Measurements from ENCODE around the gene SIL1.
"Not testable (repeated sequence)": the region's sequence is repeated elsewhere in the genome, so short reads cannot be mapped to it uniquely, and the experiment has no call there.

The SIL1 gene

GRCh38 chr5:139205124-139205523 lies 7.0 kb upstream of the SIL1 start:
- TF ChIP-seq, protein P1, sequence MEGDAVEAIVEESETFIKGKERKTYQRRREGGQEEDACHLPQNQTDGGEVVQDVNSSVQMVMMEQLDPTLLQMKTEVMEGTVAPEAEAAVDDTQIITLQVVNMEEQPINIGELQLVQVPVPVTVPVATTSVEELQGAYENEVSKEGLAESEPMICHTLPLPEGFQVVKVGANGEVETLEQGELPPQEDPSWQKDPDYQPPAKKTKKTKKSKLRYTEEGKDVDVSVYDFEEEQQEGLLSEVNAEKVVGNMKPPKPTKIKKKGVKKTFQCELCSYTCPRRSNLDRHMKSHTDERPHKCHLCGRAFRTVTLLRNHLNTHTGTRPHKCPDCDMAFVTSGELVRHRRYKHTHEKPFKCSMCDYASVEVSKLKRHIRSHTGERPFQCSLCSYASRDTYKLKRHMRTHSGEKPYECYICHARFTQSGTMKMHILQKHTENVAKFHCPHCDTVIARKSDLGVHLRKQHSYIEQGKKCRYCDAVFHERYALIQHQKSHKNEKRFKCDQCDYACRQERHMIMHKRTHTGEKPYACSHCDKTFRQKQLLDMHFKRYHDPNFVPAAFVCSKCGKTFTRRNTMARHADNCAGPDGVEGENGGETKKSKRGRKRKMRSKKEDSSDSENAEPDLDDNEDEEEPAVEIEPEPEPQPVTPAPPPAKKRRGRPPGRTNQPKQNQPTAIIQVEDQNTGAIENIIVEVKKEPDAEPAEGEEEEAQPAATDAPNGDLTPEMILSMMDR (IDR thresholded peaks at IDR 0.05; ENCODE audit: borderline replicate concordance, control extremely low read depth, extremely low read depth, insufficient read depth, missing control alignments) = no peak
- in situ Hi-C loops (cut with MboI; ENCODE audit: low sequenced_read_pairs, unreplicated experiment) = no loop called here
- DNase-seq (ENCODE audit: low spot score) = no peak

DNA sequence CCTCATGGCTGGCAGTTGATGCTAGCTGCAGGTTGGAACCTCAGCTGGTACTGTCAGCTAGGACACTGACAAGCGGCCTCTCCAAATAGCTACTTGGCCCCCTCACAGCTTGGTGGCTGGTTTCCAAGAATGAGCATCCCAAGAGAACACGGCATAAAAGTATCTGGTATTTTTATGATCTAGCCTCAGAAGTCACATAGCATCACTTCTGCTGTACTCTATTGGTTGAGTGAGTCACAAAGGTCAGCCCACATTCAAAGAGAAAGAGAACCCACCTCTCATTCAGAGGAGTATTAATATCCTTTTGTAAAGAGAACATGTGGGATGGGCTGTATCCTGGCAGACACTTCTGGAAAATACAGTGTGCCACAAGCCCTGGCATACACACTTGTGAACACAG lies 6.0 kb upstream of the SIL1 start:
- no peak for DNase-seq (ENCODE audit: low spot score)
- TF ChIP-seq, protein P1 (IDR thresholded peaks at IDR 0.05; ENCODE audit: borderline replicate concordance, control extremely low read depth, extremely low read depth, insufficient read depth, missing control alignments) = no peak
- in situ Hi-C loops (cut with MboI; ENCODE audit: low sequenced_read_pairs, unreplicated experiment) = no loop called here

DNA sequence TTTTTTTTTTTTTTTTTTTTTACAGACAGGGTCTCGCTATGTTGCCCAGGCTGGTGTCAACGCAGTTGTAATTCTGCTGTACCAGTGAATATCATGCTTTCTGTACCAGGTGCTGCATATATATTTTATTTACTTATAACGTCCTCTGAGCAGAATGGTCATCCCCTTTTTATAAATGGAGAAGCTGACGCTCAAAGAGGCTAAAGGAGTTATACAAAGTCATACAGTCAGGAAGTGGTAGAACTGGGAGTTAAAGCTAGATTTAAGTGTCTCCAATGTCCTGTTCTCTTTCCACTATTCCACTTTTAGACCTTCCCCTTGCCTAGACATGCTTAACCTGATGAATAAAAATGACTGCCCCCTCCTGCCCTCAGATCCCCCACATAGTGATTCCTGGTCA lies 1.2 kb upstream of the SIL1 start:
- no peak for DNase-seq (ENCODE audit: low spot score)
- in situ Hi-C loops (cut with MboI; ENCODE audit: low sequenced_read_pairs, unreplicated experiment) = no loop called here
- TF ChIP-seq, protein P1 (IDR thresholded peaks at IDR 0.05; ENCODE audit: borderline replicate concordance, control extremely low read depth, extremely low read depth, insufficient read depth, missing control alignments) = no peak

- in situ Hi-C loops (cut with MboI; ENCODE audit: low sequenced_read_pairs, unreplicated experiment) = no loop called here
- TF ChIP-seq, protein P1 (IDR thresholded peaks at IDR 0.05; ENCODE audit: borderline replicate concordance, control extremely low read depth, extremely low read depth, insufficient read depth, missing control alignments) = no peak
- no peak for DNase-seq (ENCODE audit: low spot score)
Measured at GRCh38 chr5:139196296-139196956, 1.7 kb downstream of the SIL1 start.

- TF ChIP-seq, protein P1 (IDR thresholded peaks at IDR 0.05; ENCODE audit: borderline replicate concordance, control extremely low read depth, extremely low read depth, insufficient read depth, missing control alignments) = no peak
- in situ Hi-C loops (cut with MboI; ENCODE audit: low sequenced_read_pairs, unreplicated experiment) = no loop called here
- no peak for DNase-seq (ENCODE audit: low spot score)
Measured at GRCh38 chr5:139194486-139194885, 3.7 kb downstream of the SIL1 start.

DNA sequence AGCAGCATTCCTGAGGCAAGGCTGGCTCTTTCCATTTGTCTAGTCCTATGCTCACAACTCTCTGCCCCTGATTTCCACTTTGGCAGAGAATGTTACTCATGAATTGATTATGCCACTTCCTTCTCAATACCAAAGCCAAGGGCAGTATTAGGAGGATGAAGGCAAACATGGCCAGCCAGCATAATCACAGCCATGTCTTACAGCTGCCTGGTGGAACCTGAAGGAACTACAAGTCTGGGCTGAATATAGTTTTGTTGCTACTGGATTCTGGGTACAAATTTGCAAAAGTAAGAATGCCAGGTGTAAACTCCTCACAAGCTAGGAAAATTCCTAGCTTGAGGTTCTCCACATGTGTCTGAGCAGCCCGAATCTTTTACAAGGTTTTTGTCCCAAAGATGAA lies 4.2 kb downstream of the SIL1 start:
- in situ Hi-C loops (cut with MboI; ENCODE audit: low sequenced_read_pairs, unreplicated experiment) = no loop called here
- TF ChIP-seq, protein P1 (IDR thresholded peaks at IDR 0.05; ENCODE audit: borderline replicate concordance, control extremely low read depth, extremely low read depth, insufficient read depth, missing control alignments) = no peak
- DNase-seq (ENCODE audit: low spot score) = no peak

- in situ Hi-C loops (cut with MboI; ENCODE audit: low sequenced_read_pairs, unreplicated experiment); DNase-seq (ENCODE audit: low spot score): not testable (repeated sequence)
Measured at GRCh38 chr5:139192906-139193305, 5.3 kb downstream of the SIL1 start.

DNA sequence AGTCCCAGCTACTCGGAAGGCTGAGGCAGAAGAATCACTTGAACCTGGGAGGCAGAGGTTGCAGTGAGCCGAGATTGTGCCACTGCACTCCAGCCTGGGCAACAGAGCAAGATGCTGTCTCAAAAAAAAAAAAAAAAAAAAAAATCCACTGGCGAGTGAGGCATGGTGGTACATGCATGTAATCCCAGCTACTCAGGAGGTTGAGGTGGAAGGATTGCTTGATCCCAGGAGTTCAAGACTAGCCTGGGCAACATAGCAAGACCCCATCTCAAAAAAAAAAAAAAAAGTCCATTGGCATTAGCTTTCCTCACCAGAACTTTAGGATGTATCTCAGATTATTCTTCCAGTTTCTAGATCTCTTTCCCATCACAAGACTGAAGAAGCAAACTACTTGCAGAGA lies 6.2 kb downstream of the SIL1 start:
- in situ Hi-C loops (cut with MboI; ENCODE audit: low sequenced_read_pairs, unreplicated experiment); DNase-seq (ENCODE audit: low spot score): not testable (repeated sequence)
